Progenitor cell of endocrine pancreas (in vitro differentiated cells): ENCODE measurements around the gene APBB1IP. TPM values are rescaled to one million over a fixed set of nuclear protein-coding genes. Genes with fewer than 3 reads are reported as not detected.

ENCODE experiments used
- DNase-seq: peaks from one replicate; pipeline ENCODE4 v3.0.0; 2021; ENCODE audit warnings: low spot score; ENCODE audit not compliant: unreplicated experiment
- H3K27ac Mint-ChIP-seq: 2 replicates; pipeline ENCODE4 v1.8.0; 2021; ENCODE audit warnings: mild to moderate bottlenecking, moderate library complexity, mixed read lengths
- H3K27me3 Mint-ChIP-seq: 2 replicates; pipeline ENCODE4 v1.8.0; 2021; ENCODE audit warnings: mixed read lengths
- H3K36me3 Mint-ChIP-seq: 2 replicates; pipeline ENCODE4 v1.8.0; 2022; ENCODE audit warnings: mixed read lengths; ENCODE audit not compliant: insufficient read depth
- H3K4me1 Mint-ChIP-seq: 2 replicates; pipeline ENCODE4 v1.8.0; 2021; ENCODE audit warnings: low read depth, mixed read lengths
- H3K4me3 Mint-ChIP-seq: 2 replicates; pipeline ENCODE4 v1.8.0; 2021; ENCODE audit warnings: low read depth, mild to moderate bottlenecking, moderate library complexity, mixed read lengths
- H3K9me3 Mint-ChIP-seq: 2 replicates; pipeline ENCODE4 v1.8.0; 2021; ENCODE audit warnings: low read depth, mixed read lengths
- total RNA-seq: library from RNA; stranded (reverse); gene quantifications from 2 replicates; pipeline ENCODE4 v1.2.1, GENCODE V29; 2021
- TF ChIP-seq, protein P1 (sequence below): fragments of 200-600 bp; sonication (generic); IDR thresholded peaks from one replicate; pipeline ENCODE4 v1.5.0; 2021; ENCODE audit warnings: antibody characterized with exemption, mild to moderate bottlenecking; ENCODE audit not compliant: unreplicated experiment

Gene APBB1IP
- total RNA-seq, 1 donor from 2014 or later: 0.38 TPM

DNA sequence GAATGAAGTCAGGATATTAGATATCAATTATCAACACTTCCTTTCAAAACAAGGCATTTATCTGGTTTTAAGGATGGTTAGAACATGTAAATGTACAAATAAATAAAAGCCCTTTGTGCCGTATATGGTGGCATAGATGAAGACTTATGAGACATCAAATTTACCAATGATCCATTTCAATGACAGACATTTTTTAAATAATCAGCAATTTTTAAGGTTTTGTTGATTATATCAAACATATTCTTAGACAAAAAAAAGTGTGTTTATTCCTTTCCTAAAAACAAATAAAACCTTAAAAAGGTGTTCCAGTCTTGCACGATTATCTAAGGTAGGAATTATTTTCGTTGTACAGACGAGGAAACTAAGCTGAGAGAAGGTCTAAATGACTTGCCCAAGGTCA, 13.8 kb downstream of the APBB1IP start:
- H3K9me3 Mint-ChIP-seq: no peaks in the 10 kb centered on the region
- no peaks in the 10 kb centered on the region for H3K4me1 Mint-ChIP-seq
- no peak overlapping the region for H3K4me3 Mint-ChIP-seq
- TF ChIP-seq, protein P1, sequence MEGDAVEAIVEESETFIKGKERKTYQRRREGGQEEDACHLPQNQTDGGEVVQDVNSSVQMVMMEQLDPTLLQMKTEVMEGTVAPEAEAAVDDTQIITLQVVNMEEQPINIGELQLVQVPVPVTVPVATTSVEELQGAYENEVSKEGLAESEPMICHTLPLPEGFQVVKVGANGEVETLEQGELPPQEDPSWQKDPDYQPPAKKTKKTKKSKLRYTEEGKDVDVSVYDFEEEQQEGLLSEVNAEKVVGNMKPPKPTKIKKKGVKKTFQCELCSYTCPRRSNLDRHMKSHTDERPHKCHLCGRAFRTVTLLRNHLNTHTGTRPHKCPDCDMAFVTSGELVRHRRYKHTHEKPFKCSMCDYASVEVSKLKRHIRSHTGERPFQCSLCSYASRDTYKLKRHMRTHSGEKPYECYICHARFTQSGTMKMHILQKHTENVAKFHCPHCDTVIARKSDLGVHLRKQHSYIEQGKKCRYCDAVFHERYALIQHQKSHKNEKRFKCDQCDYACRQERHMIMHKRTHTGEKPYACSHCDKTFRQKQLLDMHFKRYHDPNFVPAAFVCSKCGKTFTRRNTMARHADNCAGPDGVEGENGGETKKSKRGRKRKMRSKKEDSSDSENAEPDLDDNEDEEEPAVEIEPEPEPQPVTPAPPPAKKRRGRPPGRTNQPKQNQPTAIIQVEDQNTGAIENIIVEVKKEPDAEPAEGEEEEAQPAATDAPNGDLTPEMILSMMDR: no peak
- no peak overlapping the region for H3K27ac Mint-ChIP-seq
- H3K36me3 Mint-ChIP-seq: no peaks in the 10 kb centered on the region
- no peaks in the 10 kb centered on the region for H3K27me3 Mint-ChIP-seq
- no peak for DNase-seq

DNA sequence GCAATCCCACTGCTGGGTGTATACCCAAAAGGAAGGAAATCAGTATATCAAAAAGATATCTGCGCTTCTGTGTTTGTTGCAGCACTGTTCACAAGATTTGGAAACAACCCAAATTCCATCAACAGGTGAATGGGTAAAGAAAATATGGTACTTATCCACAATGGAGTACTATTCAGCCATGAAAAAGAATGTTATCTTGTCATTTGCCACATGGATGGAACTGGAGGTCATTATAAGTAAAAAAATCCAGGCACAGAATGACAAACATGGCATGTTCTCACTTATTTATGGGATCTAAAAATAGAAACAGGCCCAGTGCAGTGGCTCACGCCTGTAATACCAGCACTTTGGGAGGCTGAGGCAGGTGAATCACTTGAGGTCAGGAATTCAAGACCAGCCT, 15.7 kb downstream of the APBB1IP start:
- no peaks in the 10 kb centered on the region for H3K36me3 Mint-ChIP-seq
- no peaks in the 10 kb centered on the region for H3K4me1 Mint-ChIP-seq
- no peaks in the 10 kb centered on the region for H3K9me3 Mint-ChIP-seq
- H3K27me3 Mint-ChIP-seq: no peaks in the 10 kb centered on the region
- TF ChIP-seq, protein P1: no peak
- no peak overlapping the region for H3K4me3 Mint-ChIP-seq
- H3K27ac Mint-ChIP-seq: no peak overlapping the region
- DNase-seq: no peak

DNA sequence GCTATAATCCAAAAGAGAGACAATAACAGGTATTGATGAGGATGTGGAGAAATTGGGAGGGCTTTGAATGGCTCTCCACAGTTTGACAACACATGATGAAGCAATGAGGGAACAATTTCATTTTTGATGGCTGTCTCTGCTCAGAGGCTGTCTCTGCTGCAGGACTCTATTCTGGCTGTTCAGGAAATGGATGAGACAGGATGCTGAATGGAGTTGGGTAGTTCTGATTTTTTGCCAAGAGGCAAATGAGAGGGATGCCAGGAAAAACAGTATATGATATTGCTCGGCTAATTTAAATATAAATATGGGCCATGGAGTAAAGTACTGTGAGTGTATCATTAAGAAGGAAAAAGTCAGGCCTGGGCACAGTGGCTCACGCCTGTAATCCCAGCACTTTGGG, 16.8 kb downstream of the APBB1IP start:
- H3K9me3 Mint-ChIP-seq: no peaks in the 10 kb centered on the region
- TF ChIP-seq, protein P1: no peak
- H3K27me3 Mint-ChIP-seq: no peaks in the 10 kb centered on the region
- H3K4me3 Mint-ChIP-seq: no peak overlapping the region
- no peak for DNase-seq
- H3K4me1 Mint-ChIP-seq: no peaks in the 10 kb centered on the region
- H3K27ac Mint-ChIP-seq: no peak overlapping the region
- no peaks in the 10 kb centered on the region for H3K36me3 Mint-ChIP-seq

DNA sequence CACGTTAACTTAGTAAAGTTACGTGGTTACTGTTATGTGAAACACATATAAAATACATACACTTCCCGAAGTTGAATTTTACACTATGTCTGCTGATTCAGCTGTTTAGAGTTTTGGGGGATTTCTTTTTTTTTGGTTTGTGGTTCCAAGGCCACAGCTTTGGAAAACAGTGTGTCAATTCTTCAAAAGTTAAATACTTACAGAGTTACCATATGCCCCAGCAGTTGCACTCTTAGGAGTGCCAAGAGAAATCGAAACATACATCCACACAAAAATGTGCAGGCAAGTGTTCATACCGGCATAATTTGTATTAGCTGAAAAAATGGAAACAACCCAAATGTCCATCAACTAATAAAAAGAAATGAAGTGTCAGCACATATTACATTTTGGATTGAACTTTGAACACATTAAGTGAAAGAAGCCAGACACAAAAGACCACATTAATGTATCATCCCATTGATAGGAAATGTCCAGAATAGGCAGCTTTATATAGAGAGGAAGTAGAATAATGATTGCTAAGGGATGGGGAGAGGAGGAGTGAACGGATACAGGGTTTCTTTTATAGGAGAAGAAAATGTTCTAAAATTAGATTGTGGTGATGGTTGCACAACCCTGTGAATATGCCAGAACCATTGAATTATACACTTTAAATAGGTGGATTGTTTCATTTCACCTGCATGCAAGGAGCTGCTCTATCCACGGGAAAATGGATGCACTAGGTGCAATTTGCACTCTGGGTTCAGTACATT, 17.6 kb downstream of the APBB1IP start:
- TF ChIP-seq, protein P1: no peak
- Mint-ChIP-seq H3K9me3 (peaks cover under 1% of the 10 kb centered on the region), H3K27me3 (no peaks in the 10 kb centered on the region), H3K4me1 (no peaks in the 10 kb centered on the region), H3K27ac (no peak overlapping the region), H3K36me3 (no peaks in the 10 kb centered on the region), H3K4me3 (no peak overlapping the region)
- no peak for DNase-seq

DNA sequence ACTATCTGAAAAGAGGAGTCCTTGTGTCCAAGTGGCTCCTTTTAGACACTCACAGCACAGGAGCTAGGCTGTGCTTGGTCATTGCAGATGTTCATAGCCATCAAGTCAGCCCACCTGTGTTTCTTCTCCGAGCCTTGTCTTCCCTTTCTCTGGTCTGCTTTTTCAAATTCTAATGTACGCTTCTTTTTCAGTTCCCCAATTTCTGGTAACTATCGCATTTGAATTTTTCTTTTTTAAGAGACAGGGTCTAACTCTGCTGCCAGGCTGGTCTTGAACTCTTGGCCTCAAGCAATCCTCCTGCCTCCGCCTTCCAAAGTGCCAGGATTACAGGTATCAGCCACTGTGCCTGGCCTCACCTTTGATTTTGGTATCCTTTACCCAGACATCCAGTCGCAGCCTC, 18.9 kb downstream of the APBB1IP start:
- Mint-ChIP-seq H3K4me1 (no peaks in the 10 kb centered on the region), H3K27ac (no peak overlapping the region), H3K36me3 (no peaks in the 10 kb centered on the region), H3K27me3 (no peaks in the 10 kb centered on the region), H3K9me3 (peaks cover 3% of the 10 kb centered on the region), H3K4me3 (no peak overlapping the region)
- no peak for DNase-seq
- TF ChIP-seq, protein P1: no peak
